Spleen (tissue), 11 donors: ENCODE data around the gene TXNRD2. TPM values are rescaled to one million over a fixed set of nuclear protein-coding genes. Genes with fewer than 3 reads are reported as not detected.
A peak's percentile ranks its signal among the peaks of the same experiment; 100 is the strongest.

Experiments used
- DNase-seq: peaks from one replicate; pipeline ENCODE4 v3.0.0-alpha.2; 2020
- H3K27ac ChIP-seq, 8 donors: fragments of 200-600 bp; sonication (generic) in 7 of 8; 1 replicate in 4 of 8; 2 replicates in 4 of 8; pipeline versions ENCODE4 v1.5.0 to v1.8.0; 2016 to 2021; ENCODE audit warnings: inconsistent platforms in 4 of 8, mild to moderate bottlenecking in 4 of 8, moderate library complexity in 1 of 8
- H3K27me3 ChIP-seq, 7 donors: fragments of 200-600 bp; sonication (generic) in 6 of 7; replicated peaks in 1 of 7; 1 replicate in 4 of 7; 2 replicates in 3 of 7; pipeline versions ENCODE4 v1.5.0 to v1.8.0; 2016 to 2021; ENCODE audit warnings: inconsistent platforms in 3 of 7, mild to moderate bottlenecking in 1 of 7
- H3K36me3 ChIP-seq, 6 donors: fragments of 200-600 bp; sonication (generic) in 5 of 6; 1 replicate in 4 of 6; 2 replicates in 2 of 6; pipeline versions ENCODE4 v1.5.0 to v1.8.0; 2016 to 2021; ENCODE audit warnings: inconsistent platforms in 2 of 6
- H3K4me1 ChIP-seq, 6 donors: fragments of 200-600 bp; sonication (generic) in 5 of 6; 1 replicate in 3 of 6; 2 replicates in 3 of 6; pipeline versions ENCODE4 v1.5.0 to v1.8.0; 2016 to 2021; ENCODE audit warnings: inconsistent platforms in 3 of 6
- H3K4me3 ChIP-seq, 8 donors: fragments of 200-600 bp; sonication (generic) in 7 of 8; 1 replicate in 4 of 8; 2 replicates in 4 of 8; pipeline versions ENCODE4 v1.5.0 to v1.8.0; 2016 to 2021; ENCODE audit warnings: inconsistent platforms in 4 of 8, mild to moderate bottlenecking in 4 of 8, moderate library complexity in 2 of 8
- H3K9me3 ChIP-seq, 8 donors: fragments of 200-600 bp; sonication (generic) in 7 of 8; 1 replicate in 4 of 8; 2 replicates in 4 of 8; pipeline versions ENCODE4 v1.5.0 to v1.8.0; 2016 to 2021; ENCODE audit warnings: inconsistent platforms in 4 of 8
- POLR2A ChIP-seq, 3 donors: fragments of 450-650 bp; IDR thresholded peaks; one replicate each; pipeline ENCODE4 v1.5.1; 2017; ENCODE audit warnings: antibody characterized with exemption in 3 of 3, mild to moderate bottlenecking in 1 of 3
- POLR2AphosphoS5 ChIP-seq, 3 donors: sonication (generic); formaldehyde crosslinking; IDR thresholded peaks; one replicate each; pipeline ENCODE4 v1.5.1; 2017; ENCODE audit warnings: antibody characterized with exemption in 3 of 3
- WGBS, 5 donors: extraction: QIAGEN DNeasy Blood & Tissue Kit in 3 of 5; methylation state at CpG; one replicate each; pipeline versions ENCODE4 v1.1.5 to v1.1.7; 2013 to 2018; 5-methylcytosine and 5-hydroxymethylcytosine counted together
- intact Hi-C: fragments of 100-400 bp; cut with DNase I; formaldehyde crosslinking; loops from one replicate; pipeline ENCODE4 v1.15.0; 2023; ENCODE audit warnings: low total_unique reads
- polyA plus RNA-seq, 3 donors: library from polyadenylated mRNA; stranded (reverse); fragments of 200-250 nt; gene quantifications; one replicate each; pipeline ENCODE4 v1.2.1, GENCODE V29; 2013
- total RNA-seq, 7 donors: library from RNA; depleted of rRNA in 3 of 7; stranded (reverse); fragments of >200 nt in 3 of 7; fragmentation: NEBNext Ultra II Directional in 4 of 7; extraction: Animal tissue kit (Norgen Biotek cat#: 25700) in 4 of 7; gene quantifications; one replicate each; pipeline versions ENCODE4 v1.1.0 to v1.2.1, GENCODE V29; 2016 to 2021
- TF ChIP-seq, protein P1 (sequence below), 11 experiments: fragments of 200-600 bp in 7 of 11; fragments of 450-650 bp in 4 of 11; sonication (generic) in 4 of 11; IDR thresholded peaks in 8 of 11; conservative IDR thresholded peaks in 3 of 11; 1 replicate in 7 of 11; 2 replicates in 4 of 11; pipeline versions ENCODE4 v1.4.0 to v1.8.0; 2016 to 2021; ENCODE audit warnings: antibody characterized with exemption in 11 of 11, inconsistent platforms in 4 of 11, mild to moderate bottlenecking in 1 of 11
- donor health status: healthy with polysubstance abuse.
- donor health status: DM: no; HTN: no; CAD: no; lungs with moderate emphysema.
- donor health status: DM: no; HTN: no; CAD: no.
- donor health status: Bipolar disorder and iron deficiency.
- donor health status: healthy.
- donor health status: DM: no; HTN: no; CAD: no.
- donor health status: DM: yes; HTN: yes; CAD: no.

TXNRD2 gene
- total and polyA plus RNA-seq, 10 donors, result 21.6 to 45.9 (median 35.5) TPM

DNA sequence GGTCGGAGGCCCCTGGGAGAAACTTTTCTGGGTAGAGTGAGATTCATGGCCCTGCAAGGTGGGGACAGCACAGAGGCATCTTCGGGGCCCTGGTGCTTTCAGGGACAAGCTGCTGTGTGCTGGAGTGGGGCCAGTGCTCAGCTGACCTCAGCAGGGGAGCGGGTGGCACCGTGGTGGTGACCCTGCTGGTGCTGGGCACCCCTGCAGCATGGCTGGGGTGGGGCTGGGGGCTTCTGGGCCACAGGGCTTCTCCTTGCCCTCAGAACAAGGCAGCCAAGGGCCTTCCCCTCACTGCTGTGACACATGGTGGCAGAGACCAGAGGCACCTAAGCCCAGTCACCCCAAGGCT lies 62.0 kb downstream of the TXNRD2 start:
- Histone ChIP-seq H3K36me3 (peaks cover 0 to 70% (median 11%) of the 10 kb centered on the region in 6 donors), H3K27ac (no peak overlapping the region), H3K27me3 (no peaks in the 10 kb centered on the region), H3K9me3 (no peaks in the 10 kb centered on the region), H3K4me3 (no peak overlapping the region), H3K4me1 (peaks cover 0 to 25% (median 4%) of the 10 kb centered on the region in 6 donors)
- TF ChIP-seq POLR2AphosphoS5 (IDR thresholded peaks at IDR 0.05) (no peak), POLR2A (IDR thresholded peaks at IDR 0.05) (no peak)
- TF ChIP-seq, protein P1, sequence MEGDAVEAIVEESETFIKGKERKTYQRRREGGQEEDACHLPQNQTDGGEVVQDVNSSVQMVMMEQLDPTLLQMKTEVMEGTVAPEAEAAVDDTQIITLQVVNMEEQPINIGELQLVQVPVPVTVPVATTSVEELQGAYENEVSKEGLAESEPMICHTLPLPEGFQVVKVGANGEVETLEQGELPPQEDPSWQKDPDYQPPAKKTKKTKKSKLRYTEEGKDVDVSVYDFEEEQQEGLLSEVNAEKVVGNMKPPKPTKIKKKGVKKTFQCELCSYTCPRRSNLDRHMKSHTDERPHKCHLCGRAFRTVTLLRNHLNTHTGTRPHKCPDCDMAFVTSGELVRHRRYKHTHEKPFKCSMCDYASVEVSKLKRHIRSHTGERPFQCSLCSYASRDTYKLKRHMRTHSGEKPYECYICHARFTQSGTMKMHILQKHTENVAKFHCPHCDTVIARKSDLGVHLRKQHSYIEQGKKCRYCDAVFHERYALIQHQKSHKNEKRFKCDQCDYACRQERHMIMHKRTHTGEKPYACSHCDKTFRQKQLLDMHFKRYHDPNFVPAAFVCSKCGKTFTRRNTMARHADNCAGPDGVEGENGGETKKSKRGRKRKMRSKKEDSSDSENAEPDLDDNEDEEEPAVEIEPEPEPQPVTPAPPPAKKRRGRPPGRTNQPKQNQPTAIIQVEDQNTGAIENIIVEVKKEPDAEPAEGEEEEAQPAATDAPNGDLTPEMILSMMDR (IDR thresholded peaks at IDR 0.05 in 8 of 11, conservative IDR thresholded peaks at IDR 0.05 in 3 of 11), result no peak
- peak; percentile 53 for DNase-seq
- intact Hi-C loops, result no loop called here
- WGBS, 5 donors, result 81 to 91% (median 85%) methylated on average over 3 to 4 of the region's 4 CpGs

DNA sequence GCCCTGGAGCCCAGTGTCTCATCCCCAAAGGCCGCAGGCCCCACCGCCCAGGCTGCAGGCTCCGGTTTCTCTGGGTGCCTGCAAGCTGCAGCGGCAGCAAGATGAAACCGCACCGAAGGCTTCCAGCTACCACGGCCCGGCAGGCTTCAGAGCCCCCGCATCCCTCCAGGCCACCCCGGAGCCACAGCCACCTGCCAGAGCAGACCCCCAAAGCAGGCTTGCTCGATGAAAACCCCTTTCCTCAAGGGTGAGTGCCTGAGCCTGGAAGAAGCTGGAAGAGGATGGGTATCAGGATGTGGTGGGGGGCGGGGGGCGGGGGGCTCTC lies 62.4 kb downstream of the TXNRD2 start:
- no peak overlapping the region for H3K4me3 ChIP-seq
- H3K9me3 ChIP-seq, result no peaks in the 10 kb centered on the region
- no peak for TF ChIP-seq POLR2A (IDR thresholded peaks at IDR 0.05)
- TF ChIP-seq, protein P1 (IDR thresholded peaks at IDR 0.05 in 8 of 11, conservative IDR thresholded peaks at IDR 0.05 in 3 of 11), result no peak
- TF ChIP-seq POLR2AphosphoS5 (IDR thresholded peaks at IDR 0.05), result no peak
- WGBS, 5 donors, result 88 to 97% (median 95%) methylated on average over 5 to 13 of the region's 13 CpGs
- DNase-seq, result peak; percentile 64
- H3K4me1 ChIP-seq, result peaks cover 0 to 29% (median 6%) of the 10 kb centered on the region in 6 donors
- no peak overlapping the region for H3K27ac ChIP-seq
- intact Hi-C loops, result no loop called here
- peaks cover 0 to 74% (median 11%) of the 10 kb centered on the region in 6 donors for H3K36me3 ChIP-seq
- no peaks in the 10 kb centered on the region for H3K27me3 ChIP-seq

DNA sequence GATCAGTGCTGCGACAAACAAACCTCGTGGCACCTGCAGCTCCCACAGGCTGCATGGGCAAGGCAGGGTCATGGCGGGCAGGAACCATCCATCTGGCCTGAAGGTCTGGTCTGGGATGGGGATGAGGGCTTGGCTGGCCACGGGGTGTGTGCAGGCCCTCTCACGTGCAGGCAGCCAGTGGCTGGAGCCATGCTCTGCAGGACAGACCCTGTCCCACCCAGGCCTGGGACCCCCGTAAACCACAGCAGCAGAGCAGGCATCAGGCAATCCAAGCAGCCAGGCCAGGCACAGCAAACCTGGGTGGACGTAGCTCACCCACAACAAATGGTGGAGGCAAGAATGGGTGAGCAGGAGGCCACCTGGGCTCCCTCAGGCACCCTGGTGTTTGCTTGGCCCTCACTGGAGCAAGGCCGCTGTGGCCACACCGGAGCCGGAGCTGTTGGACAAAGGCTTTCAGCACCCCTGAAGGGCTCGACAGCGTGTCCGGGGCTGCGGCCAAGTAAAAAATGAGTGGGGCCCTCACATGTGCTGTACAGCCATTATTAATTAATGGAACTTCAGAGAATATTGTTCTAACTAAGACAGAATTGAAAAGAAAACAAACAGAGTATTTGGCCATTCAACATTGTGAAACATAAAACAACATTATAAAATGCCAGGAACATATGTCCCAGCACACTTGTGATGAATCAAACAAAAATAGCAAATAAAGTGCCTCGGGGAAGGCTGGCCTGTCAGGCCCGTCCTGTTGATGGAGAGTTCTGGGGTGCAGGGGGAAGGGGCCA lies 63.0 kb downstream of the TXNRD2 start:
- 92 to 98% (median 96%) methylated on average over 10 to 16 of the region's 16 CpGs for WGBS, 5 donors
- intact Hi-C loops, result no loop called here
- Histone ChIP-seq H3K4me1 (peaks cover 0 to 34% (median 7%) of the 10 kb centered on the region in 6 donors), H3K9me3 (no peaks in the 10 kb centered on the region), H3K27me3 (no peaks in the 10 kb centered on the region), H3K27ac (no peak overlapping the region), H3K36me3 (peaks cover 0 to 71% (median 11%) of the 10 kb centered on the region in 6 donors), H3K4me3 (no peak overlapping the region)
- TF ChIP-seq, protein P1 (IDR thresholded peaks at IDR 0.05 in 8 of 11, conservative IDR thresholded peaks at IDR 0.05 in 3 of 11), result no peak
- TF ChIP-seq POLR2AphosphoS5 (IDR thresholded peaks at IDR 0.05), result no peak
- TF ChIP-seq POLR2A (IDR thresholded peaks at IDR 0.05), result no peak
- DNase-seq, result peak; percentile 47

DNA sequence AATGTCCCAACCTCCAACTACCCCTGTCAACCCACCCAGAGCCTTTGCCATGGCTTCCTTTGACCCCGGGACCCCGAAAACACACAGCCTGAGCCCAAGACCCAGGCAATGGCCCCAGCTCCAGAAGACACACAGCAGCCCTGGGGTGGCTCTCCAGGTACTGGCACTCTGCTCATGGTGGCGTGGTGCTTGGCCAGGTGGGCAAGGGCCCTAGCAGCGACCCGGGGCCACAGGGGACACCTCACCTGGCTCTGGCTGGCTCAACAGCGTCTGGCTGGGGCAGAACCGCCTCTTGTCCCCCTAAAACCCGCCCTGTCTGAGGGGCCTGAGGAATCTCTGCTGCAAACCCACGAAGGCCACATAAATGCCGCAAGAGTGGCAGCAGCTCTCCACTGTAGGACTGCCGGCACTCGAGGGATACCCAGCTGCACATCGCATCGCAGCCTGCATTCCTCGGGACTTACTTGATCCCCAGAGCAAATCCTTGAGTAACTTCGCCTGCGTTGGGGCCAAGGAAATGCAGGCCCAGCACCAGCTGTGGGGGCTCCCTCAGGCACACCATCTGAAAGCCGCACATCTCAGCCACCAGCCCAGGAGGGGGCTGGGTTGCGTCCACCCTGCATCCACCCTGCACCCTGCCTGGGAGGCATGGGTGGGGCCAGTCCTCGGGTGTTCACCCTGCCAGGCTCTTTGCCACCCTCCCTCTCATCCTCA lies 63.8 kb downstream of the TXNRD2 start:
- peaks cover 0 to 35% (median 7%) of the 10 kb centered on the region in 6 donors for H3K4me1 ChIP-seq
- 94 to 98% (median 95%) methylated on average over 12 to 20 of the region's 20 CpGs for WGBS, 5 donors
- H3K27ac ChIP-seq, result no peak overlapping the region
- H3K9me3 ChIP-seq, result no peaks in the 10 kb centered on the region
- H3K4me3 ChIP-seq, result no peak overlapping the region
- TF ChIP-seq POLR2A (IDR thresholded peaks at IDR 0.05), result no peak
- TF ChIP-seq POLR2AphosphoS5 (IDR thresholded peaks at IDR 0.05), result no peak
- TF ChIP-seq, protein P1 (IDR thresholded peaks at IDR 0.05 in 8 of 11, conservative IDR thresholded peaks at IDR 0.05 in 3 of 11), result no peak
- no peaks in the 10 kb centered on the region for H3K27me3 ChIP-seq
- intact Hi-C loops, result no loop called here
- H3K36me3 ChIP-seq, result peaks cover 0 to 65% (median 11%) of the 10 kb centered on the region in 6 donors
- peak; percentile 71 for DNase-seq
